ENCODE measurements around the gene KRT33B. TPM values are rescaled to one million over a fixed set of nuclear protein-coding genes. Genes with fewer than 3 reads are reported as not detected.

KRT33B gene
- total and polyA plus RNA-seq, 2 of the 8 experiments (the other 6 are each of a cell fraction or from before 2014, with no cell fraction given) = not detected

GRCh38 chr17:41325611-41326010, 44.0 kb downstream of the KRT33B start (continued):
- TF ChIP-seq CHD7 (IDR thresholded peaks at IDR 0.05; ENCODE audit: insufficient replicate concordance, low read length) = no peak
- no peak for TF ChIP-seq SRF (IDR thresholded peaks at IDR 0.05; ENCODE audit: low read depth, low read length)
- TF ChIP-seq, protein P1, sequence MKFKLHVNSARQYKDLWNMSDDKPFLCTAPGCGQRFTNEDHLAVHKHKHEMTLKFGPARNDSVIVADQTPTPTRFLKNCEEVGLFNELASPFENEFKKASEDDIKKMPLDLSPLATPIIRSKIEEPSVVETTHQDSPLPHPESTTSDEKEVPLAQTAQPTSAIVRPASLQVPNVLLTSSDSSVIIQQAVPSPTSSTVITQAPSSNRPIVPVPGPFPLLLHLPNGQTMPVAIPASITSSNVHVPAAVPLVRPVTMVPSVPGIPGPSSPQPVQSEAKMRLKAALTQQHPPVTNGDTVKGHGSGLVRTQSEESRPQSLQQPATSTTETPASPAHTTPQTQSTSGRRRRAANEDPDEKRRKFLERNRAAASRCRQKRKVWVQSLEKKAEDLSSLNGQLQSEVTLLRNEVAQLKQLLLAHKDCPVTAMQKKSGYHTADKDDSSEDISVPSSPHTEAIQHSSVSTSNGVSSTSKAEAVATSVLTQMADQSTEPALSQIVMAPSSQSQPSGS (IDR thresholded peaks at IDR 0.05; ENCODE audit: low read length) = no peak
- TF ChIP-seq BCL11A (IDR thresholded peaks at IDR 0.05; ENCODE audit: low read depth in 2 of 2, low read length in 2 of 2) = no peak
- no peak for TF ChIP-seq GABPA (IDR thresholded peaks at IDR 0.05; ENCODE audit: borderline replicate concordance, insufficient read depth, low read length)
- TF ChIP-seq CBX8 (IDR thresholded peaks at IDR 0.05; ENCODE audit: borderline replicate concordance, low read depth, low read length) = no peak
